ENCODE data around the gene ZNF281. TPM values are rescaled to one million over a fixed set of nuclear protein-coding genes. Genes with fewer than 3 reads are reported as not detected.

The ZNF281 gene
- total RNA-seq, 1 experiment from 2014 or later: 26.5 TPM

GRCh38 chr1:200384818-200385390 lies 24.9 kb downstream of the ZNF281 start:
- CTCF ChIA-PET: interaction anchor here (0.8 to 1.2 kb wide), 3 partner anchors 42 to 174 kb away, joined by 3 read pairs; no protein-coding TSS in a partner anchor

GRCh38 chr1:200381256-200381984 lies 28.4 kb downstream of the ZNF281 start:
- Mint-ChIP-seq H3K4me1 (ENCODE audit: low read depth, unreplicated experiment) (peaks cover 28% of the 10 kb centered on the region), H3K27me3 (ENCODE audit: unreplicated experiment) (no peaks in the 10 kb centered on the region), H3K27ac (ENCODE audit: unreplicated experiment) (no peak overlapping the region), H3K4me3 (ENCODE audit: low read depth, unreplicated experiment) (no peak overlapping the region), H3K9me3 (ENCODE audit: low read depth, unreplicated experiment) (peaks cover 5% of the 10 kb centered on the region), H3K36me3 (ENCODE audit: insufficient read depth, unreplicated experiment) (no peaks in the 10 kb centered on the region)
- no peak for TF ChIP-seq CTCF (IDR thresholded peaks at IDR 0.05; ENCODE audit: unreplicated experiment)
- intact Hi-C loops (cut with micrococcal nuclease; ENCODE audit: unreplicated experiment): no loop called here
- DNase-seq: no peak
- CTCF ChIA-PET: no interaction called here
- BruUV-seq (replicated peaks): no TSS peak

More at GRCh38 chr1:200384818-200385390, 24.9 kb downstream of the ZNF281 start:
- Mint-ChIP-seq H3K36me3 (ENCODE audit: insufficient read depth, unreplicated experiment) (no peaks in the 10 kb centered on the region), H3K9me3 (ENCODE audit: low read depth, unreplicated experiment) (no peaks in the 10 kb centered on the region), H3K4me3 (ENCODE audit: low read depth, unreplicated experiment) (no peak overlapping the region), H3K27me3 (ENCODE audit: unreplicated experiment) (no peaks in the 10 kb centered on the region), H3K27ac (ENCODE audit: unreplicated experiment) (no peak overlapping the region), H3K4me1 (ENCODE audit: low read depth, unreplicated experiment) (peaks cover 10% of the 10 kb centered on the region)
- intact Hi-C loops (cut with micrococcal nuclease; ENCODE audit: unreplicated experiment): no loop called here
- no peak for TF ChIP-seq CTCF (IDR thresholded peaks at IDR 0.05; ENCODE audit: unreplicated experiment)
- BruUV-seq (replicated peaks): no TSS peak
- no peak for DNase-seq

- DNase-seq: no peak
- Mint-ChIP-seq H3K36me3 (ENCODE audit: insufficient read depth, unreplicated experiment) (no peaks in the 10 kb centered on the region), H3K4me3 (ENCODE audit: low read depth, unreplicated experiment) (no peak overlapping the region), H3K9me3 (ENCODE audit: low read depth, unreplicated experiment) (peaks cover 8% of the 10 kb centered on the region), H3K27me3 (ENCODE audit: unreplicated experiment) (no peaks in the 10 kb centered on the region), H3K27ac (ENCODE audit: unreplicated experiment) (no peak overlapping the region), H3K4me1 (ENCODE audit: low read depth, unreplicated experiment) (peaks cover 36% of the 10 kb centered on the region)
- BruUV-seq (replicated peaks): no TSS peak
- intact Hi-C loops (cut with micrococcal nuclease; ENCODE audit: unreplicated experiment): no loop called here
- CTCF ChIA-PET: no interaction called here
- no peak for TF ChIP-seq CTCF (IDR thresholded peaks at IDR 0.05; ENCODE audit: unreplicated experiment)
Observed at GRCh38 chr1:200380589-200381021, 29.2 kb downstream of the ZNF281 start.

GRCh38 chr1:200379940-200380588 lies 29.8 kb downstream of the ZNF281 start:
- Mint-ChIP-seq H3K27me3 (ENCODE audit: unreplicated experiment) (no peaks in the 10 kb centered on the region), H3K27ac (ENCODE audit: unreplicated experiment) (no peak overlapping the region), H3K4me1 (ENCODE audit: low read depth, unreplicated experiment) (peaks cover 41% of the 10 kb centered on the region), H3K9me3 (ENCODE audit: low read depth, unreplicated experiment) (peaks cover 8% of the 10 kb centered on the region), H3K36me3 (ENCODE audit: insufficient read depth, unreplicated experiment) (no peaks in the 10 kb centered on the region), H3K4me3 (ENCODE audit: low read depth, unreplicated experiment) (no peak overlapping the region)
- no peak for TF ChIP-seq CTCF (IDR thresholded peaks at IDR 0.05; ENCODE audit: unreplicated experiment)
- intact Hi-C loops (cut with micrococcal nuclease; ENCODE audit: unreplicated experiment): loop anchor here (5.0 kb wide), 1 partner anchor 32 kb away; the partner anchor contains the start of gene ZNF281
- DNase-seq: no peak
- CTCF ChIA-PET: interaction anchor here (1.3 to 1.9 kb wide), 2 partner anchors 10 to 37 kb away, joined by 4 to 8 read pairs; no protein-coding TSS in a partner anchor
- BruUV-seq (replicated peaks): no TSS peak
